GM21526 (cell line): ENCODE data around the gene SH2D7.

ENCODE experiments used
- ATAC-seq: cut with Tn5 transposase; IDR thresholded peaks from one replicate; pipeline ENCODE4 v1.9.1; 2021; ENCODE audit warnings: moderate library complexity; ENCODE audit not compliant: unreplicated experiment, low FRiP score

SH2D7 gene

DNA sequence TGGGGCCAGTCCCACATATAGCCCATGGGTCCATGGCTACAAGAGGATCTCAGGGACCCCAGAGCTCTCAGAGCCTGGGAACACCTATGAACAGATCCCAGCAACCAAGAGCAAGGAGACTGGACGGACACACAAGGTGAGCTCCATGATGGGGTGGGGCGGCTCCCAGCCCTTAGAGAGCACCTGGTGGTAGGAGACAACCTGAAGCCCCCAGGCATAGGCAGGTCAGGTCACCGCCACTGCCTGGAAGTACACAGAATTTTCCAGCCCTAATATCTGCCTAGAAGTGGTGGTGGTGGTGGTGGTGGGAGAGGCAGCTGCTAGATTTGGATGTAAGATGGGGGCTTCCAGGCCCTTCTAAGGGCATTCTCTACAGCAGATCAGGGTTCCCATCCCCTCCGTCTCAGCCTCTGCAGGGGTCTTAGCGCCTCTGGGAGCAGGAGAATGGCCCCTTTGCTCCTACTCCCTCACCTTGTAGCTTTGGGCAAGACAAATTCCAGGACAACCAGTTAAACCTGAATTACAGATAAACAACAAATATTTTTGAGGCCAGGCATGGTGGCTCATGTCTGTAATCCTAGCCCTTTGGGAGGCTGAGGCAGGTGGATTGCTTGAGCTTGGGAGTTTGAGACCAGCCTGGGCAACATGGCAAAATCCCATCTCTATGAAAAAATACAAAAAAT, 9.2 kb downstream of the SH2D7 start:
- no peak for ATAC-seq

DNA sequence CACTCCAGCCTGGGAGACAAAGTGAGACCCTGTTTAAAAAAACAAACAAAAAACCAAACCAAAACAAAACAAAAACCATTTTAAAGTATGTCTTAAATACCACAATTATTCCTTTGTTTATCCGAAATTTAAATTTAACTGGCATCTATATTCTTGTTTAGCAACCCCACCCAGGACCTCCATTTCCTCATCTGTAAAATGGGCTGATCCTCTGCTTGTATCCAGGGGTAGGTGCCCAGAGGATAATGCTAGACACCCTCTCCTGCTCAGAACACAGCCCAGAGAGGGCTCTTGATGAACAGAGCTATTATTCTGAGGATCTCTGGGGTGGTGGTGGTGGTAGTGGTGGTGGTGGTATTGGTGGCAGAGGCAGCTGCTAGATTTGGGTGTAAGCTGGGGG, 9.8 kb downstream of the SH2D7 start:
- no peak for ATAC-seq

DNA sequence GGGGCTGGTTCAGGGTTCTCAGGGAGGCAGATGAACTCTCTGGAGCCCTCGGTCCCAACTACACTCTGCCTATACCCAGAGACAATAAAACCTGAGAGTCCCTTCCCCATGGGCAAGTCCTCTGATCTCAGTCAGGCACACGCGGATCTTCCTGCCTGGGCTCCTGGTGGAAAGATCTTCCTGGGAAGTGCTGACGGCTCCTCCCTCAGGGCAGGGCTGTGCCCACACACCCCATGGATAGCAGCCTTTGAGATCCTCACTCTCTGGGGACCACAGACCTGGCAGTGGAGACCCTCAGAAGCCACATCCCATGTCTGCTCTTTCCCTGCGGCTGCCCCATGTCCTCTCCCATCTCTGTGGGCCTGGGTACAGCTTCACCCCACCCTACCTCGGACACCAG, 10.4 kb downstream of the SH2D7 start:
- no peak for ATAC-seq

DNA sequence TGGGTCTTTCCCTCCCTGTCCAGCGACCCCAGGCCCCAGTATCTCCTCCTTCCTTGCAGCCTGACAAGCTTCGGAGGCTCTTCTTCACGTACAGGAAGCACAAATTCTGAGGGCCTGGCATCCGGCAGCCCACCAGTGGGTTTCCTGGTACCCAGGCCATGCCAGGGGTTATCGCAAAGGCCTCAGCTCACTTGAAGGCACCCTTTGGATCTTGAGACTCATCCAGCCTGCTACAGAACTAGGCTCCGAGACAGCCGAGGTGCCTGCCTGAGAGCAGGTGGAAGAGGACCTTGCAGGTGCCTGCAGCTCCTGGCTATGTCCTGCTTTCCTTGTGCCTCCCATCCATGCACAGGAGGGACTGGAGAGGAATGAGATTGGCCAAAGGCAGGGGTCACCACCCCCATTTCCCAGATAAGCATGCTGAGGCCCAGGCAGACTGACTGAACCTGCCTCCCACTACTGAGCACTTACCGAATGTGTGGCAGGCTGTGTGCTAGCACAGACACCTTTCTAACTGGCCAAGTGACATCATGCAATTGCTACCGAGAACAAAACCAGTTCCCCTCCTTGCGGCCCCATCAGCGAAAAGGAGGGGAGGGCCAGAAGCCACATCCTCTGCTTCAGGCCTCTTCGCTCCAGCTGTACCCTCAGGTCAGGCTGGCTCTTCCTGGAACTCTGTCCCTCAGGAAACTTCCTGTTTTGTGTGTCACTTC, 11.2 kb downstream of the SH2D7 start:
- no peak for ATAC-seq

DNA sequence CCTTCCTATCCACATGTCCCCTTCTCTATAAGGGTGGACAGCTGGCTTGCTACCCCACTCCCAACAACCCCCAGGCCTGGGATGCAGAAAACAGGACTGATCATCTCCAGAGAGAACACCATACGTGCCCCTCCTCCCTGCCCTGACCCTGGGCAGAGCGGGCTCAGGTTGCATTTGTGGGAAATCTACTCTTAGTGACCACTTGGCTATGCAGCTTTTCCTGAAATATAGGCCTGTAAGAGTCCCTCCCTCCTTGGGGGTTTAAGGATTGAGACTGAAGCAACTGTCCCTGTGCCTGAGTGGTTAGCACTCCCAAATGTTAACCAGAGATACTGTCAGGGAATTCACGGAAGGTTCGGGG, 11.7 kb downstream of the SH2D7 start:
- no peak for ATAC-seq

DNA sequence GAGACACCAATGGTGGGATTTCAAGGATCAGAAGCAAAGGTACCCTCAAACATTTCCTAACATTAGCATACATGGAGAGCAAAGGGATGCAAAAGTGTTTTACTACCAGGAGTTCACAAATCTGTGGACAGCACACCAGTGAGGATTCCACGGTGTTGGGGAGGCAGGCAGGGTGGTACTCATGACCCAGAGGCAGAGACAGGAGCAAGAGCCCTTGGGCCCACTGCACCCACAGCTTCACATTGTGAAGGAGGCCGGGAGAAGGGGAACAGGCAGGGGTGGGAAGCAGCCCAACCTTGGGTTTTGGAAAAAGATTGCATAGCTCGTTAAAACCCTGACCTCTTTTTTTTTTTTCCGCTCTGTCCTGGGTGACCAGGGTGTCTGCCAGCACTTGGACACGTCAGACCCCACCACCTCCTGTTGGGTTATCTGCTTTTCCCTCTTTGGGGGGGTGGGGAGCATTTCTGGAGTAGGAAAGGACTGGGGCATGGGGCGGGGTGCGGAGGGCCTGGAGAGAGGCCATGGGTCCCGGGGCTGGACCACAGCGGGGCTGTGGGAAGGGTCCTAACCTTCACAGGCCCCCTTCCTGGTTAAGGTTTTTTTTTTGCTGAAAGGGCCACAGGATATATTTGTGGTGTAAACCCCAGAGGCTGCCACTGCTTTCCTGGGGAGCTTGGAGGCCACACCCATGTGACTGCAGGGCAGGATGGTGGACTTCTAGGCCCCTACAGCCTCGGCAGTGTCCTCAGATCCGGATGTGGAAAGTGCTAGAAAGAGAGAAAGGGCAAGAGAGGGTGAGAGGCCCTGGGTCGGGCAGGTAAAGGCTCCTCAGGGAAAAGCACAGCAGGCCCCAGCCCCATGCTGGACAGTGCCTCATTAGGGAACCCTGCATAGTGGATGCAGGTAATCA, 12.5 kb downstream of the SH2D7 start:
- no peak for ATAC-seq

DNA sequence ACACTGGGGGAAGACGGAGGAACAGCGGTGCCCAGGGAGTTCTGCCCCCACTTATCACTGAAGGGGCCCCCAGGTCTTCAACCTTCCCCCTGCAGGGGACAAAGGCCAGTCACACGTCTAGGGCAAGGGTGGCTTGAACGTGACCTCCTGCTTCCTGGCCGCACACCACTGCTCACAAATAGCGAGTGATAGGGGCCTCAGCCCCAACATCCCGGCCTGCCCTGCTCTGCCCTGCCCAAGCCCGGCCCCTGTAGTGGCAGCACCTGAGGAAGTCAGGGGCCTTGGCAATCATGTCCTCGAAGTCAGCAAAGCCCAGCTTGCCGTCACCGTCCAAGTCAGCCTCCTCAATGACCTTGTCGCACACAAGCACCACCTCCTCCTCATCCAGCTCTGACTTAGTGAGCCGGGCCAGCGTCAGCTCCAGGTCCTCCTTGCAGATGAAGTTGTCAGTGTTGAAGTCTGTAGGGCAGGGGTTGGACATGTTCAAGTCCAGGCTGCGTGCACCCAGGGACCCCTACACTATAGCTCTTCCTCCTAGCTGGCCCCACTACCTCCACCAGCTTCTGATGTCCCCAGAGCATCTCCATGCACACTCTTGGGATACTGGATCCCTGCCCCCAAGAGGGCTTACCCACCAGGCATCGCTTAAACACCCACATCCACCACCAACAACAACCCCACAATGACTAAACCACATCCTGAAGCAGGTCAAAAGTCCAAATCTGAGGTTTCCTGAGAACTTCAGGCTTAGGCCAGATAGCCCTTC, 13.3 kb downstream of the SH2D7 start:
- ATAC-seq = no peak

DNA sequence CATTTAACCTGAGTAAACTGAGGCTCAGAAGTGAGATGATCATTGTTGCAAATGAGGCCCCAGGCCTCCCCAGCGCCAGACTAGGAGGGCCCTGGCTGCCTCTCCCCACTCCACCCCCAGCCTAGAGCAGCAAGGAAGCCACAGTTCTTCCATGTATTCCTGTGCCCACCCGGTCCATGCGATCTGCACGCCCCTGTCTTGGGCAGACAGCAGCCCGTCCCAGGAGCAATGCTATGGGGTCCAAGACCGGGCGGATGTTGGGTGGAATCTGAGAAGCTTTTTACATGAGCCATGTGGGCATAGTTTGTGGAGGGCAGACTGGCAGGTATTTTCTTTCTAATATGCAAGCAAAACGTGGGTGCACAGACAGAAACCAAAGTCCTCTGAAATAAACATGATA, 15.1 kb downstream of the SH2D7 start:
- ATAC-seq = no peak

DNA sequence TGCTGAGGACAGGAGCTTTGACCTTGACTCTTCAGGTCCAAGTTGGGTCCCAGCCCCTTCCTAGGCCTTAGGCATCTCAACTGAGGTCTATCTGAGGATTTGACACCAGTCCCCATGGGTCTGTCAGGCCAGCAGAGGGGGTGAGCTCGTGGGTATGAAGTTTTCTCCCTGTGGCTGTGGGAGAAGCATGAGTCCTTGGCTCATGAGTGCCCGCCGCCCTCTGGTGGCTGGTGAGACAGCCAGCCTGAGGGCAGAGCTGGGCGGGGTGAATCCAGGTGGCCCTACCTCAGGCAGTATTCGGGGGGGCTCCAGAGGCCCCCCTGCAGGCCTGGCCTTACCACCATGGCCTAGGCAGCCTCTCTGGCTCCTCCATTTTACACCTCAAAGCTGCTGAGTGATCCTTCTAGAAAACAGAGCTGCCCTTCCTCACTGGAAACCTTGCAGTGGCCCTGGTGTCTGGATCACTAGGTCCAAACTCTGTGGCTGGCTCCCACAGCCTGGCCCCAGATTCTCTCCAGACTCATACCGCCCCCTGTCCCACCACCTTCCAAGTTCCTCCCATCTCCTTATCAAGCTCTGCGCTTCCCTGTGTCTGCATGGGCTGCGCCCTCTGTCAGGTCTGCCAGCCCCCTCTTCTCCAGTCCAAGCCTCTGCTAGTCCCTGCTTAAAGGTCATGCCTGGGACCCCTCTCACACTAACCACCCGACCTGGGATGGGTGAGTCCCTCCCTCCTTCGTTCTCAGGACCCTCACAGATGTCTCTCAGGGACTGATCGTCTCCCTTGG, 16.1 kb downstream of the SH2D7 start:
- ATAC-seq = no peak

DNA sequence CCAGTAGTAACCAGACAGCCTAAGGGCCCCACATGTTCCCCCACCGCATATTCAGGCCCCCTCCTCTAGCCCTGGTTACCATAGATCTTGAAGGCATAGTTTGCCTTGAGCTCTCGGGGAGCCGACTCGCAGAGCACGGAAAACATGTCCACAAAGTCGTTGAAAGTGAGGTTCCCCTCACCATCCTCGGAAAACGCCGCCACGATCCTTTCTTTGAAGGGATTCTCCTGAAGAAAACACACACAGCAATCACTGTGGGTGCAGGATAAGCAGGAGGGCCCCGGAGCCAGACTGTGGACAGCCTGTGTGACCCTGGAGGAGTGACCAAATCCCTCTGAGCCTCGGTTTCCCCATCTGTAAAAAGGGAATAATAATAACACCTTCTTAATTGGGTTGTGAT, 16.8 kb downstream of the SH2D7 start:
- no peak for ATAC-seq

DNA sequence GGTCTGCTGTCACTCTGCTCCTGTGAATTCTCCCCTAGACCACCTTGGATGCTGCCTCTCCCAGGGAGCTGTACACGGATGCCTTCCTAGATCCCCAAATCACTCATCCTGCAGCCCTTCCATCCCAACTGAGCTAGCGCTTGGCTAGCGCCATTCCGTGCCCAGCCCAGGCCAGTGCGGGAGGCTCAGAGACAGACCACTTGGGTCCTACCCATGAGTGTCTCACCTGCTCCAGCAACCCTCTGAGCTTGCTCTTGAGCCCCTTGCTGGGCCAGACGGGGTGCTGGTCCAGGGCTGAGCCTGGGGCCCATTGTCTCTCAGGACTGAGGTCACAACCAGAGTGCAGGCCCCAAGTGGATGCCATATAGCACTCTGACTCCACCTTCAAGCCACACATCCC, 17.7 kb downstream of the SH2D7 start:
- ATAC-seq = no peak

DNA sequence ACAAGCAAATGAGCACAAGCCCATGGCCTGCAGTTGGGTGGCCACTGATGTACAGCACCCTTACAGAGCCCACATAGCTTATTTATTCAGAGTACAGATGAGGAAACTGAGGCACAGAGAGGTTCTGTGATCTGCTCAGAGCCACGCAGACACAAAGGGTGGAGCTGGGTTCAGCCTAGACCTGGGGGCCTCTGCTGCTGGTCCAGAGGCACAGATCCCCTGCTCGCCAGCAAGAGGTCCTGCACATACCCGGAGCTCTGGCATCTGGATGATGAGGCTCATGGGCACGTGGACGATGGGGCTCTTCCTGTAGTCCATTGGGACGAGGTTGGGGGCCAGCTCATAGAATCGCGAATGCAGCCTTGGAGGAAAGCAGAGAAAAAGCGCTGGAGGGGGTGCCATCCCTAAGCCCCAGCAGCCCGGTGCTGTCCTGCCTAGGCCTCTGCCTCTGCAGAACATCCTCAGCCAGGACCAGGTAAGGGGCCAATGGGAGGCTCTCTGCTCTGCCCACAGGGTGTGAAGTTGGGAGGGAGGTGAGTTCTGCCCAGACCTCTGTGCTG, 18.6 kb downstream of the SH2D7 start:
- ATAC-seq = no peak

DNA sequence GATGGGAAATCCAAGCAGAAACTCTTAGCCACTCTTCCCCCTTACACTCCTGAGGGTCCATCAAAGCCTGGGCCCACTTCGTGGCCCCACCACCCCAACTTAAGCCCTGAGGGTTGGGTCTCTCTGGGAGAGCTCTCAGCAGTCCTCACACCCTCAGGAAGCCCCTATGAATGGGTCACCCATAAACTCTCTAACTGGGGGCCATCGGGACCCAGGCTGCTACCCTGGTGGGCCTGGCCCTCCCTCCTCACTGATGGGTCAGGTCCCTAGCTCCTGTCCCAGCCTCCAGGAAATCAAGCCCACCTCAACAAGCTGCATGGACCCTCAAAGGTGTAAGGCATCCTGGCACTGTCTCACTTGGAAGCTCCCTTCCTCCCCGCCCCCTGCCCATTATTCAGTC, 19.4 kb downstream of the SH2D7 start:
- no peak for ATAC-seq

DNA sequence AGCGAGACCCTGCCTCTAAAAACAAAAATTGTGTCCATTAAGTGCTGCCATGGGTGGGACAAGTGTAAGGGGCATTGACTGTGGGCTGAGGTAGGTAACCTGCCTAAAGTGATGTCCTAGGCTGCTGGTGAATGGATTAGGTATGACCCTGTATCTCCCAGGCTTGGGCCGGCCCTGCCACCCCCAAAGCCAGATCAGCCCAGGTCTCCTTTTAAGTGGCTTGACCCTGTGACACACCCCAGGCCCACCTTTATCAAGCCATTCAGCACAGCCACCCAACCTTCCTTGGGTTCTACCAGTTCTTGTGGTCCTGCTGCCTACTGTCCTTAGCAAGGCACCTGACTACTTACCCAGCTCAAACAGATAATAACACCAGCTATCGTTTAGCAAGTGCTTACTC, 20.2 kb downstream of the SH2D7 start:
- no peak for ATAC-seq

DNA sequence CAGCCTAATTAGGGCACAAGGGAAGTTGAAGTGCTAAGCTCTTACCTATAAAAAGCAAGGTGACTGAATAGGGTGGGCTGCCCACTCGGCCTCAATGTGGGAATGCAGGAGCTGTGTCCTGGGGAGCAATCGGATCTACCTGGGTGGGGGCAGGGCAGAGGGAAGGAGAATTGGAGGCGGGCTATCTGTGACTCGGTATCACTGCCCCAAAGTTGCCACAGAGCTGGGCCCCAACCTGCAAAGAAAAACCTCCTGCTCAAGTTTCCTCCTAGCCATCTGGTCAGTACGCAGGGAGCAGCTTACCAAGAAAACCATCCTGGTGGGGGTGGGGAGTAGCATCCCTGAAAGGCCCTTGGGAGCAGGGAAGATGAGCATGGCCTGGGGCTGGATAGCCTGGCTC, 28.2 kb downstream of the SH2D7 start:
- no peak for ATAC-seq

DNA sequence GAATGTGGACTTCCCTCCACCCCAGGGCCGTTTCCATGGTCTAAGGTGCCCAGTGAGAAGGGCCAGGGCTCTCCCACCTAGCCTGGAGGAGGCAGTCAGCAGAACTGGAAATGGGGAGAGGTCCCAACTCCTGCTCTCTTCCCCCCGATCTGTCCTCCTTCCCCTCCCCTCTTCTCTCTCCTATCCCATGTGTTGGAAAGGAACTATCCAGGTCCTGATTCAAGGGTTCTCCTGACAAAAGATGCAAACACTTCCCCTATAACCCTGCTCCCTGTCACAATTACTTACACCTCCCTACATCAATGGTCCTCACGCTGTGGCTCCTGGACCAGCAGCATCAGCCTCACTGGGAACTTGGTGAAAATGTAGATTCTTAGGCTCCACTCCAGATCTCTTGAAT, 32.9 kb downstream of the SH2D7 start:
- no peak for ATAC-seq

DNA sequence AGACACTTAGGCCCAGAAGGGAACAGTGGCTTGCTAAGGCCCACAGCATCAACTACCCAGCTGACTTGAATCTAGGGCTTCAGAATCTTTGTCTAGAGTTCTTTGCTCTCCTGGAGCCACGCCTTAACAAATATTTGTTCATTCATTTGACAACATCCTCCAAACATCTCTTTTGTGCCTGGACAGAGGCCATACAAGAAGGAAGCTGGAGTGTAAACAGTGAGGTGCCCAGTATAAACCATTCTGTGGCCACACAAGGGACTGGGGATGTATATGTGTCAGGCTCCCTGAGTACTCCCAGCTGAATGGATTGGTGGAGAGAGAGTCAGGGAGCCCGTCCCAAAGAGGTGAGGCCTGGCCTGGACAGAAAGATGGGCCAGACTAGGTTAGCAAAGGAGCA, 35.5 kb downstream of the SH2D7 start:
- ATAC-seq = no peak

DNA sequence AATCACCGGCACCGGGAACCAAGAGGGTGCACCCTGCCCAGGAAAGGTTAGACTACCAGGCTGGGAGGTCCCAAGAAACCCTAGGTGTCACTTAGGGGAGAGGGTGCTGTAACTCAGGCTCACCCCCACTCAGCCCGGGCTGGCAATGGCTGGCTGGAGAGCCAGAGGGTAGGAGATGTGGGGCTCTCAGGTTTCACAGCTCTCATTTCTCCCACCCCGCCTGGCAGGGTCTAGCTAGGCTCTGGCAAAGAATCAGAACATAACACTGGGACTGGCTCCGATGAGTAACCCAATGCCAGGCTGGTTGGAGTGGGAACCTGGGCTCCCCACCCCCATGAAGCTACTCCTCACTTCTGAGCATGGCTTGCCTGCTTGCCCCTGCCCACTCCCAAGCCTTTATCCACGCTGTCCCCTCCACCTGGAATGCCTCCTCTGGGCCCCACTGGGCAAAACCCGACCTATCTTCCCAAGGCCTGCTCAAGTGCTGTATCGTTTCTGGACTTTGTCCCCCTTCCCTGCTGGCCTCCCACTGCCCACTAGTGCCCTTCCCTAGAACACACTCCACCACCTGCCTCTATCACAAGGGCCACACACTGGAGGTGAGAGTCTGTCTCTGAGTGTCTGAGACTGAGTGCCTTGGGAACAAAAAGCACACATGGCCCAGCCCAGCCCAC, 36.9 kb downstream of the SH2D7 start:
- ATAC-seq = no peak

DNA sequence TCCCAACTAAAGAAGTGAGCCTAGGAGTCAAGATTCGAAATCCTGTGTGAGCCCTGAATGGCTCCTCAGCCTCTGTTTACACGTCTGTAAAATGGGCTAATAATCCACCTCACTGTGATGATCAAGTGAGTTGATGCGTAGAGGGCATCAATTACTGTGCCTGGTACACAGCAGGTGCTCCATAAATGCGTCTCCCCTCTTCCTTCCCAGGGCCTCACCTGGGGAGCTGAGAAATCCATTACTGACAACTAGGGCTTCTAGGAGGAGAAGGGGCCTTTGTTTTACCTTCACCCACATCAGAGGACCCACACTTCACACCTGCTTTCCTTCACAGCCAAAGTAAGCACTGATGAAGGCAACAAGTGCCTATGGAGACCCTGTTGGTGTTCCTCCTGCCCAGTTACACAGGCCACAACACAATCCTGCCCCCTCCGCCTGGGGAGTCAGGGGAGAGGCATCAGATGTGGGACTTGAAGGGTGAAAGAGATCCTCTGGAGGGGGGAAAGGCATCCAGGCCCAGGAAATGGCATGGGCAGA, 37.5 kb downstream of the SH2D7 start:
- no peak for ATAC-seq
